GM21825 (cell line): ENCODE data around the gene PPM1M.
"Not testable (repeated sequence)": the region's sequence is repeated elsewhere in the genome, so short reads cannot be mapped to it uniquely, and the experiment has no call there.

ENCODE experiments used
- ATAC-seq: cut with Tn5 transposase; IDR thresholded peaks from one replicate; pipeline ENCODE4 v1.9.1; 2021; ENCODE audit warnings: mild to moderate bottlenecking, moderate library complexity; ENCODE audit not compliant: unreplicated experiment

The PPM1M gene

DNA sequence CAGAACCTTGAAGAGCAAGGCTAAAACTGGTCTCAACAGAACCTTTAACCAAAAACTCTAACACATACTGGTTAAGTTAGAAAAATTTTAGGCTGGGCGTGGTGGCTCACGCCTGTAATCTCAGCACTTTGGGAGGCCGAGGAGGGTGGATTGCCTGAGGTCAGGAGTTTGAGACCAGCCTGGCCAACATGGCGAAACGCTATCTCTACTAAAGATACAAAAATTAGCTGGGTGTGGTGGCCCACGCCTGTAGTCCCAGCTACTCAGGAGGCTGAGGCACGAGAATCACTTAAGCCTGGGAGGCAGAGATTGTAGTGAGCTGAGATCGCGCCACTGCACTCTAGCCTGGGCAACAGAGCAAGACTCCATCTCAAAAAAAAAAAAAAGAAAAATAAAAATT, 26.6 kb downstream of the PPM1M start:
- not testable (repeated sequence) for ATAC-seq

DNA sequence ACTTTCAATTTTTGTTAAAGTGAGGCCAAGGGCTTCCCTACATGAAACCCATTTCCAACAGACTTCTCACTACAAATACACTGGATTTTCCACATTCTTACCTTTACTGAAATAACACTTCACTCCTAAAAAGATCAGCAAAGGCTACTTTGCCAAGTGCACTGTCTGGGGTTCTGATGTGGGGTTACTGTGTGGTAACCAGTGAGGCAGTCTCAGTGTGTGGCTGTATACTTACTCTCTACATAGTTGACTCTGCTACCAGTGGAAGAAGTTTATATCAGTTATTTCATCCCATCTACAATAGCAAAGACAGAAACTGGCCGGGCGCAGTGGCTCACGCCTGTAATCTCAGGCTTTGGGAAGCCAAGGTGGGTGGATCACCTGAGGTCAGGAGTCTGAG, 27.3 kb downstream of the PPM1M start:
- ATAC-seq, result no peak

DNA sequence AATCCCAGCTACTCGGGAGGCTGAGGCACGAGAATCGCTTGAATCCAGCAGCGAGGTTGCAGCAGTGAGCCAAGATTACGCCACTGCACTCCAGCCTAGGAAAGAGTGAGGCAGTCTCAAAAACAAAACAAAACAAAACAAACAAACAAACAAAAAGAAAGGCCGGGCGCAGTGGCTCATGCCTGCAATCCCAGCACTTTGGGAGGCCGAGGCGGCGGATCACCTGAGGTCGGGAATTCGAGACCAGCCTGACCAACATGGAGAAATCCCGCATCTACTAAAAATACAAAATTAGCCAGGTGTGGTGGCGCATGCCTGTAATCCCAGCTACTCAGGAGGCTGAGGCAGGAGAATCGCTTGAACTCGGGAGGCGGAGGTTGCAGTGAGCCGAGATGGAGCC, 29.2 kb downstream of the PPM1M start:
- ATAC-seq, result not testable (repeated sequence)

DNA sequence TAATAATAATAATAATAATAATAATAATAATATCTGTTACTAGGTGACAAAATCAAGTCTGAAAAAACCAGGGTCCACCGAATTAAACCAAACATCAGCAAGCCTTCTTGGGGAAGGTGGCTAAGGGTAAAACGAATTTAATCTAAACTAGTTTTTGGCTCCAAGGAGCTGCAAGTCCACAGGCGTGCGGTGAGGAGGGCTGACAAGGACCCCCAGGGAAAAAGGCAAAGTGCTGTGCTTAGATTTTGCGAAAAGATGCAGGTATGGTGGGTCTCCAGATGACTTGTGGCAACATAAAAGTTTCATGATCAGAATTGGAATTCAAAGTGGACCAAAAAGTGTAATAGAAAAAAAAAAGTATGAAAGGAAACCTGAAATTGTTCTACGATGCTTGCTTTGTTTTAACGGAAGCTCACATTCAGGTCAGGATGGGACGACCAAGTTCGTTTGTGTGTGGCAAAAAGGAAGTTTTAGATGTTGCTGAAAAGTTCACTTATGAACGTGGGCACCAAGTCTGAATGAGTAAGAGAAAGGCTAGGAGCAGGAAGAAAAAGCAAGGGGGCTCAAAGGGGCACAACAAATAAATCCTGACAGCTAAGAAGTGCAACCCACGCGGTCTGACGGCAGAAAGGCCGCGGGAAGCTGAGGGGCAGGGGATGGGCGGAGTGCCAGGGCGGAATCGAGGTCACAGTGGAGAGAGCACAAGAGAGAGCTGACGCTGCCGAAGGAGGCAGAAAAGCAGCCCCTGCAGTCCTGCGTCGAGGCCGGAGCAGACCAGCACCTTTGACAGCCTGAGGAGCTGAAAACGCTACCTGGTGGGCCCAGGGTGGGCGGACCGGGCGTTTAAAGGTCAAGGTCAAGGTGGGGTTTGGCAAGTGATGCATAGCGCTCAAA, 31.8 kb downstream of the PPM1M start:
- ATAC-seq, result peak; percentile 39

DNA sequence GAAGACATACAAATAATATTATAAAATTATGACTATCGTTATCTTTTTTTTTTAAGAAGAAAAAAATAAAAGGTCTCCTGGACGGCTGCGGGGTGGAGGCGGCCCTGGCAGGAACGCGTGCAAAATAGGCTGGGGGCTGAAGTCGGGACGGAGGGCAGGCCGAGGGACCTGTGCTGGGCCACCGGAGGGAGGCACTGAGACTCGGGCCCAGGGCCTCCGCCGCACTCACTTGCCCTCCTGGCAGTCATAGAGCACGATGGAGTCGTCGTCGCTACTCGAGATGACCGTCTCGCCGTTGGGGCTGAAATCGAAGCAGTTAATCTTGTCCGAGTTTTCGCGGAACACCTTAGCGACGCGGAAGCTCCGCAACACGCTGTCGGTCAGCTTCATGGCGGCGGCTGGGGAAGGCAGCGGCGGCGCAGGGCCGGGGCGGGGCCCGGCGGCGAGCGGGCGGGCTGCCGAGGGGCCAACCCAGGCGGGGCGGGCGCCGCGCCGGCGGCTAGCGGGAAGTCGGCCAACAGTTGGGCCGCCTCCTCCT, 32.5 kb downstream of the PPM1M start:
- peak; percentile 50 for ATAC-seq

DNA sequence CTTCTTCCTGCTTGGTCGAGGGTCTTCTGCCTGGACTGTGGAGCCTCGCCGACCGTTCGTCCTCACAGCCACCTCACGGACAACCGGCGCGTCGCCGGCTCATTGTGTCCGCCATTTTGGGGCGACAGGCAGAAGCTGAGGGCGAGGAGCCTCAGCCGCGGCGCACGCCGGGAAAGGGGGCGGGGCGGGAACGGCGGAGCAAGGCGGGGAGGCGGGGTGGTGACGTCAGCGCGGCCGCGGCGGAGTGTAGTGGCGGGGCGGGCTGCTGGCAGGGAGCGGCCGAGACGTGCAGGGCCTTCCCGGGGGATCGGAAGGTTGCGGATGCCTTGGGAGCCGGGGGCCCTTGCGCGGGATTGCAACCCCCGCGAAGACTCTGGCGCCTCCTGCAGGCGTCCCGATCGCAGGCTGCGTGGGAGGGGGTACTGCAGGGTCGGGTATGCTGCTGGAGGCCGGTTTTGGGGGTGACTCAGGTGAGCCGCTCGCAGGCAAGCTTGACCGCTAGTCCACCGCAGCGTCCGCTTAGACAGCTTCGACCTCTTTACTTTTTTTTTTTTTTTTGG, 33.0 kb downstream of the PPM1M start, which contains the start of gene WDR82:
Gene WDR82, minus strand, starts transcription at position 140 of the 560 bp plus-strand sequence. CDS start 288 bp downstream, outside the sequence.
- peak; percentile 73 for ATAC-seq

DNA sequence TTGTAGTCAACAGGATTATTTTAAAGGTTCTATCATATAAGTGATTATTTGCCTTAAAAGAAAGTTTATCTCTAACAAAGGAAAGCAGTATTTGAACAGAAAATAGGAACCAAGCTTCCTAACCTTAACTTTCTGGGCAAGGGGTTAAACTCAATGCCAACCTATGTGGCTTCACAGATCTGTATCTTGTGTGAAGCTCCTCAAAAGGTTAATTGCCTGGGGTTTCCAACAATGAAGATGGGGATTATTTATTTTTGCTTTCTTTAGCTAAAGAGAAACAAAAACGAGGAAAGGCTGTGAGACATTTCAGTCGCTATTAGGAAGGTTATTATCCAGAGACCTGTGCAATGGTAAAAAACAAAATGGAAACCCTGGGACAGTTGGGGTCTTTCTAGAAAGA, 34.0 kb downstream of the PPM1M start:
- no peak for ATAC-seq

DNA sequence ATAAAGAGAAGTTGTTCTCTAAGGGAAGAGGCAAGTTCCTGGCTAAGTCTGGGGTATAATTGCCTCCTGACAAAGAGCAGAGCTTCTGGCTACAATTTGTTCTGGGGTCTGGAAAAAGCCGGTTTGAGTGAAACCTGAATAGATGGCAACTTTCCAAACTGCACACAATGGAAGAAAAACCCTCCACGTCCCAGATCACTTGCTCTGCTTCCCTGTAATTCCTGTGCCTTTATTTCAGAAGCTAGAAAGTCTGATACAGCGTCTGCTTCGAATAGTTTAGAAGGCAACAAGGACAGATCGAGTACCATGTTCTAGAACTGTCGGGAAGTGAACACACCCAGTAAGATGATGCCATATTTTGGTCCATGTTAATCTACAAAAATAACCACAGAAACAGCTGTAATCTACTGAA, 34.5 kb downstream of the PPM1M start:
- ATAC-seq, result no peak

DNA sequence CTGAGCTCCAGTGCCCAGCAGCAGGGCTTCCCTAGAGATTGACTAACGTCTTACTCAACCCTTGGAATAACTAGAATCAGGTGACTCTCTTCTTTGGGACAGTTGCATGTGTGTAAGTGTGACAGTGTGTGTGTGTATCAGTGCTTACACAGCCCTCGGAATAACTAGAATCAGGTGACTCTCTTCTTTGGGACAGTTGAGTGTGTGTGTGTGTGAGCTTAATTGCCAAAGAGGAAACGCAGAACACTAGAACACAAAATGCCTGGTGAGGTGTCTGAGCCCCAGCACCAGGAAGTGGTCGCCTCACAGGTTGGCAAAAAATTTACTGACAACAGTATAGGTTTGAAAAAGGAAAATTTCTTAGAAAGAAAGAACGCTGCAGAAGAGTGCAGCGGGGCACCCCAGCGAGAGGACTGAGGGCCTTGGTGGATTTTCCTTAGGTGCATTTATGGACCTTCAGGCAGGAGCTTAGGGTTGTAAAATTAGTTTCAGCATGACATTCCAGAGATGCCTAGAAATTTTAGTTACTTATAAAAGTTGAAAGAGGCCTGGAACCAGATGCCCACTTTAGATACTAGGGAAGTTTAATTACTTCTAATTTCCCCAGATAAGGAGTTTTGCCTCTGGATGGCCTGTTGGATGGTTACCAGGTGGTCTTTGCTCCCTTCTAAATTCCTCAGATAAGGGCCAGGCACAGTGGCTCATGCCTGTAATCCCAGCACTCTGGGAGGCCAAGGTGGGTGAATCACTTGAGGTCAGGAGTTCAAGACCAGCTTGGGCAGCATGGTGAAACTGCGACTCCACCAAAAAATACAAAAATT, 36.6 kb downstream of the PPM1M start:
- ATAC-seq, result no peak

DNA sequence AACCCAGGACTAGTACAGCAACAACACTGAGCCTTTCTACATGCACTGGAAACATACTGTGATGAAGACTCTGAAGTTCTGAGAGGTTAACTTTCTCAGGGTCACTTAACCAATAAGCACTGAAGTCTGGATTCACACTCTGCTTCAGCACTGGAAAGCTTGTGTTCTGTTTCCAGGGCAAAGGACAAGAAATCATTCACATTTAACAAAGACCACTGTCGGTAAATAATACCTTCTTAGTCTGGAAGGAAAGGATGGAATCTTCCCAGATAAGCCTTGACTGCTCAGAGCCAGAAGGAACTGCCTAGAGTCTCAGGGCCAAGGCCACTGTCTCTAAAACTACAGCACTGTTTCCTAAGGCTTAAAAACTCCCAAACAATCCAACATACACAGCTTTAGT, 37.7 kb downstream of the PPM1M start:
- ATAC-seq, result no peak

DNA sequence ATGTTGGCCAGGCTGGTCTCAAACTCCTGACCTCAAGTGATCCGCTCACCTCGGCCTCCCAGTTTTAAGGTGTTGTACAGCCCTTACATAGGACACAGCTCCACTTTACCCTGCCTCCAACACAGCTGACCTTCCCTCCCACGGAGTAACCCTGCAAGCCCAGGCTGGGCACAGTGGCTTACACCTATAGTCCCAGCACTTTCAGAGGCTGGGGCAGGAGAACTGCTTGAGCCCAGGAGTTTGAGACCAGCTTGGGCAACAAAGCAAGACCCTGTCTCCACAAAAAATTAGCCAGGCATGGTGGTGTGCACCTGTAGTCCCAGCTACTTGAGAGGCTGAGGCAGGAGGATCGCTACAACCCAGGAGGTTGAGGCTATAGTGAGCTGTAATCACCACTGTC, 38.5 kb downstream of the PPM1M start:
- ATAC-seq, result not testable (repeated sequence)

DNA sequence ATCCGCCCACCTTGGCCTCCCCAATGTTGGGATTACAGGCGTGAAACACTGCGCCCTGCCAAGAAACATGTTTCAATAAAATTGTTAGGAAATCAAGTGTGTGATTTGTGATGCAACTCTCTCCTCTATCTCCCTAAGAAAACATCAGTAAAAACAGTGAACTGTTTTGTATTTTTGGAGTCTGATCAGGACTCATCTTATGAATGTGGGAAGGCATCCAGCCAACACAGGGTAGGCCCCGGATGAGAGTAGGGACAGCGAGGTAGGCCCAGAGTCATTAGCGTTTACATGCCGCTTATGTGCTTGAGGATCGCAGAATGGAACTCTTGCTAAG, 41.2 kb downstream of the PPM1M start:
- ATAC-seq, result no peak

DNA sequence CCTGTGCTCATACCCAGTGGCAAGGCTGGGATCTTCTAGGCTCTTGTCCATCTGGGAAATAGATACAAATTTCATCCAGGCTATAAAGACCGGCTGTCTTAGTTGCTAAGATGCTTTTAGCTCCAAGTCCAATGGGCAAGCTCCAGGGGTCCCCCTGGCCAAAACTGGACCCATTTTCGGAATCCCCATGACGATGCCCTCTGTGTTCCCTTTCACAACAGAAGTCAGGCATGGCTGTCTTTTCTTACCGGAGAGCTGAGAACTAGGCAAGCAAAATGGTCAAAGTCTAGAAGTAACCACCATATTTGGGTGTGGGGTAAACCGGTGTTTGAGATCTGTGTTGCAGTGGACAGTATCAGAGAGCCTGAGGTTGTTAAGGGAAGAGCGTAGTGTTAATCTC, 43.1 kb downstream of the PPM1M start:
- ATAC-seq, result no peak

DNA sequence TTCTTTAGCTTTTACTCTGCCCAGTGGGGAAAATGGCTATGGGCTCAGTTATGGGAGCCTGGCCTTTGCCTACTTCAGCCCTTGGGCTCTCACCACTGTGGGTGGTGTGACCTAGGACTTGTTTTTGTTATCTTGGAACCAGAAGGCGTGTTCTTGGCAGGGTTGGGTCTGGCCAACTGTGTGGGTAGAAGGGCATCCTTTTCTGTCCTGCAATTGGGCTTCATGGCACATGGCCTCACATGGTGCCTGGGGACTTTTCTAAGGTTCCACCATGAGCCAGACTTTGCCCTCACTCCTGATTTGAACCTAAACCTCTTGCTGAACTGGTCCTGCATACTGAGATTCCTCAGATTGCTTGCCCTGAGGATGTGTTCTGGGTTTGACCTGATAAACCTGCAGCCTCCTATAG, 43.8 kb downstream of the PPM1M start:
- ATAC-seq, result no peak

DNA sequence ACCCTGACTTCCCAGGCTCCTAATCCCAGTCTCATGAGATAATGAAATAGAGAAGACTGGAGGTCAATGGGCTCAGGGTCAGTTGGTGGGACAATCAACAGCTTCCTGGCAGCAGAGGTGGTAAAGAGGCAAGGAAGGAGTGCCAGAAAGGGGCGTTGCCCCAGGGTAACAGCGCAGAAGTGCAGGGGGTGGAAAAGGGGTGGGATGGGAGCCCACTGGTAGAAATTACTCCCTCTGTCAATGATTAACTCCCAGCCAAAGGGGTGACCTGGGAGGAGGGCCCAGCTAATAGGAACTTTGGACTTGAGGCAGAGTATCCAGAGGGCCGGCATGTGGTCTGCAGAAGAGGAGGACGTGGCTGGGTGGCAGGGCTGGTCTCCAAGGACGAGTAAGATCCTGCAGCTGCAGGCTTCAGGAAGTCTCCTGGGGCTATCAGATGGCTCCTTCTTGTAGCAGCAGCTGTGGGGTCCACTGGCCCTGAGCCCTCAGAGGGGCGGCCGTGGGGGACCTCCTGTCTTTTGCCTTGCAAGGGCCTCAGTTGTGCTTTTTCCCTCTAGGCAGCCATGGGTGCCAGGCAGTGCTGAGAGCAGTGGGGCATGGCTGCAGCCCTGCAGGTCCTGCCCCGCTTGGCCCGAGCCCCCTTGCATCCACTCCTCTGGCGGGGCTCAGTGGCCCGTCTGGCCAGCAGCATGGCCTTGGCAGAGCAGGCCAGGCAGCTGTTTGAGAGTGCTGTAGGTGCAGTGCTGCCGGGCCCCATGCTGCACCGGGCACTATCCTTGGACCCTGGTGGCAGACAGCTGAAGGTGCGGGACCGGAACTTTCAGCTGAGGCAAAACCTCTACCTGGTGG, 44.4 kb downstream of the PPM1M start:
- no peak for ATAC-seq

DNA sequence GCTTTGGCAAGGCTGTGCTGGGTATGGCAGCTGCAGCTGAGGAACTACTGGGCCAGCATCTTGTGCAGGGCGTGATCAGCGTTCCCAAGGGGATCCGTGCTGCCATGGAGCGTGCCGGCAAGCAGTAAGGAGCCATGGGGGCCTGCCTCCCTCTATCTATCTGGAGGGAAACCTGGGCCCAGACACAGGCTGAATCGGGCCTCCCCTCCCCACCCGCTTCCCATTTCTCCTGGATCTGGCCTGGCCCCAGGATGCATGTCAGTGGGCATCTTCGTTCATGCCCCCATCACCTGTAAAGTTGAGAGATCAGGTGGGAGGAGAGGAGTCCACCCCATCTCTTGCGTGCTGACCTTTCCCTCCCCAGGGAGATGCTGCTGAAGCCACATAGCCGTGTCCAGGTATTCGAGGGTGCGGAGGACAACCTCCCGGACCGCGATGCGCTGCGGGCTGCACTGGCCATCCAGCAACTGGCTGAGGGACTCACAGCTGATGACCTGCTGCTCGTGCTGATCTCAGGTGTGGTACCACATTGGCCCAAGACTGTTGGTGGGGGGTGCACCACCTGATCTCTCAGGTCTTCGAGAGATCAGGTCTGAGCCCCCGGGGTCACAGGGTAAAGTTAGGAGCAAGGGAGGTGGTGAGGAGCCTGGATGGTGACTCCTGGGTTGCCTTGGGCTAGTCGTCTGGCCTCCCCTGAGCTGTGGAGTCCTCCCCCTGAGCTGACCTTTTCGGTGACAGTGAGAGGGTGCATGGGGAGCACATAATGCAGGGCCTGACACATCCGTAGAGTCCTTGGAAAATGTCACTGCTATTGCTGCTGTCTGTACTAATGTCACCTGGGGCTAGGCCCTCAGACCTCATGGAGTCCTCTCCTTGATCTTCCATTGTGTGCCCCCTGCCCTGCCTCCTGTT, 45.3 kb downstream of the PPM1M start:
- ATAC-seq, result no peak

DNA sequence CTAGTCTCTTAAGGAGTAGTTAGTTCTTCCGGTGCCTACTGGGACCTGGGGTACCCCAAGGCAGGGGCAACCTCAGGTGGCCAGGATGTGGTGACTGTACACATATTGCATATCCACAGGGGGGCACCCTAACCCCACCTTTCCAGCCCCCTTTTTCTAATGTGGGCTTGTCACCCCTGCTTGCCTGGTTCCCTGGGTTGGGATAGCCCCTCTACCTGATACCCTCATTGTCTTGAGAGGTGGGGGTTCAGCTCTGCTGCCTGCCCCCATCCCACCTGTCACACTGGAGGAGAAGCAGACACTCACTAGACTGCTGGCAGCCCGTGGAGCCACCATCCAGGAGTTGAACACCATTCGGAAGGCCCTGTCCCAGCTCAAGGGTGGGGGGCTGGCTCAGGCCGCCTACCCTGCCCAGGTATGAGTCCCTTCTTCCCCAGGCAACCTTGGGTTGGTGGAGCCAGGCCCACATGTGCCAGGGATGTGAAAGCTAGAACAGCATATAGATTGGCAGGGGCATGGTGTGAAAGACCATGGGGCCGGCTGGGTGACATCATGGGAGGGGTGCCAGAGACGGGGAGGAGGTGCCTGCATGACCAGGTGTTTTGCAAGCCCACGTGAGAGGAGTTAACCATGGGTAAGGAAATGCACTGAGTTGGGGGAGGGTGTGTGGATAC, 46.1 kb downstream of the PPM1M start:
- ATAC-seq, result no peak

DNA sequence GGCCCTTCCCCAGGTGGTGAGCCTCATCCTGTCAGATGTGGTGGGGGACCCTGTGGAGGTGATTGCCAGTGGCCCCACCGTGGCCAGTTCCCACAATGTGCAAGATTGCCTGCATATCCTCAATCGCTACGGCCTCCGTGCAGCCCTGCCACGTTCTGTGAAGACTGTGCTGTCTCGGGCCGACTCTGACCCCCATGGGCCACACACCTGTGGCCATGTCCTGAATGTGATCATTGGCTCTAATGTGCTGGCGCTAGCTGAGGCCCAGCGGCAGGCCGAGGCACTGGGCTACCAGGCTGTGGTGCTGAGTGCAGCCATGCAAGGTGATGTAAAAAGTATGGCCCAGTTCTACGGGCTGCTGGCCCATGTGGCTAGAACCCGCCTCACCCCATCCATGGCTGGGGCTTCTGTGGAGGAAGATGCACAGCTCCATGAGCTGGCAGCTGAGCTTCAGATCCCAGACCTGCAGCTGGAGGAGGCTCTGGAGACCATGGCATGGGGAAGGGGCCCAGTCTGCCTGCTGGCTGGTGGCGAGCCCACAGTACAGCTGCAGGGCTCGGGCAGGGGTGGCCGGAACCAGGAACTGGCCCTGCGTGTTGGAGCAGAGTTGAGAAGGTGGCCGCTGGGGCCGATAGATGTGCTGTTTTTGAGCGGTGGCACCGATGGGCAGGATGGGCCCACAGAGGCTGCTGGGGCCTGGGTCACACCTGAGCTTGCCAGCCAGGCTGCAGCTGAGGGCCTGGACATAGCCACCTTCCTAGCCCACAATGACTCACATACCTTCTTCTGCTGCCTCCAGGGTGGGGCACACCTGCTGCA, 46.9 kb downstream of the PPM1M start:
- ATAC-seq, result no peak
